ENCODE results near the gene RASSF3. TPM values are rescaled to one million over a fixed set of nuclear protein-coding genes. Genes with fewer than 3 reads are reported as not detected.
A peak's percentile ranks its signal among the peaks of the same experiment; 100 is the strongest.

RASSF3 gene
- total and polyA plus RNA-seq, 10 of the 15 experiments (the other 5 are each of a cell fraction or from before 2014, with no cell fraction given): 6.9 to 62.4 (median 30.3) TPM

DNA sequence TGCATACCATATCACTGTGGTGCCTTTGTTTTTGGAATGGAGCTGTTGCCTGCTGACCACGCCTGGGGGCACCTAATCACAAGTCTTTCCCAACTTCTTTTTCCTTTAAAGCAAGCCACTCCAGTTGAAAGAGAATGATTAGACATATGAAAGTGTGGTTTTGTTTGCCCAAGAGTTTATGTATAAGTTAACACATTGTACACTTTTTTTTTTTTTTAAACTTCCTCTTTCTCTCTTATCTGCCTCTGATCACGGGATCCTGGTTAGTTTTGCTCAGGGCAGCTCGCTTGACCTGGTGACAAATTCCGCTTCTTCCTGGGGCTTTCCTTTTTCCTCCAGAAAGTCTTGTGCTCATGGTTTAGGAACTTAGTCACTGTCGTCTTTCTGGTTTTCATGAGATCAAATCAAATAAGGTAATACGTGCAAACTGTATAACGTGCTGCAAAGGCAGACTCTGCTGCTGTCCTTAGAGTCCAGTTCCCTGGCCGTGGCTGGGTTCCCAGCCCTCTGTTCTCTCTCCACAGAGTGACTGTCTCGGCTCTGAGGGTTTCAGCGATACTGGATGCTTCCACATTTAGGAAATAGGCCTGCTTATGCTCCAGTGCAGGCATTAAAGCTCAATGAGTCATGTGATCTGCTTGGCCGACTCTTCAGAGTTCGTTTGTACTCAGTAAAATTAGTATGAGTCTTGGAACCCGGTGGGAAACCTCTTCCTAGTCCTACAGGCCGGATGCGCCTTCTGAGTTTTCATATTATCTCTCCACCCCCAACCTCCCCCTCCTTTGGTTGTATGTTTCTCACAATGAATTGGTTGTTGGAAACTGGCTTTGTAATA lies 15.2 kb downstream of the RASSF3 start (continued):
- TF ChIP-seq, protein P1, sequence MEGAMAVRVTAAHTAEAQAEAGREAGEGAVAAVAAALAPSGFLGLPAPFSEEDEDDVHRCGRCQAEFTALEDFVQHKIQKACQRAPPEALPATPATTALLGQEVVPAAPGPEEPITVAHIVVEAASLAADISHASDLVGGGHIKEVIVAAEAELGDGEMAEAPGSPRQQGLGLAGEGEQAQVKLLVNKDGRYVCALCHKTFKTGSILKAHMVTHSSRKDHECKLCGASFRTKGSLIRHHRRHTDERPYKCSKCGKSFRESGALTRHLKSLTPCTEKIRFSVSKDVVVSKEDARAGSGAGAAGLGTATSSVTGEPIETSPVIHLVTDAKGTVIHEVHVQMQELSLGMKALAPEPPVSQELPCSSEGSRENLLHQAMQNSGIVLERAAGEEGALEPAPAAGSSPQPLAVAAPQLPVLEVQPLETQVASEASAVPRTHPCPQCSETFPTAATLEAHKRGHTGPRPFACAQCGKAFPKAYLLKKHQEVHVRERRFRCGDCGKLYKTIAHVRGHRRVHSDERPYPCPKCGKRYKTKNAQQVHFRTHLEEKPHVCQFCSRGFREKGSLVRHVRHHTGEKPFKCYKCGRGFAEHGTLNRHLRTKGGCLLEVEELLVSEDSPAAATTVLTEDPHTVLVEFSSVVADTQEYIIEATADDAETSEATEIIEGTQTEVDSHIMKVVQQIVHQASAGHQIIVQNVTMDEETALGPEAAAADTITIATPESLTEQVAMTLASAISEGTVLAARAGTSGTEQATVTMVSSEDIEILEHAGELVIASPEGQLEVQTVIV (IDR thresholded peaks at IDR 0.05; ENCODE audit: borderline replicate concordance, partially characterized antibody): no peak
- no peak for TF ChIP-seq EZH2 (IDR thresholded peaks at IDR 0.05; ENCODE audit: borderline replicate concordance, control insufficient read depth, low read depth, low read length)
- TF ChIP-seq KAT2A (conservative IDR thresholded peaks at IDR 0.05; ENCODE audit: control insufficient read depth, low read depth, low read length): no peak
- no peak for TF ChIP-seq SUZ12 (IDR thresholded peaks at IDR 0.05; ENCODE audit: unreplicated experiment)
- peak; percentile 71; the same call in 1 of the 2 replicates for TF ChIP-seq MXI1 (IDR thresholded peaks at IDR 0.05; ENCODE audit: low read depth, low read length)
- TF ChIP-seq PRDM15 (CRISPR knock-in tag; IDR thresholded peaks at IDR 0.05): no peak
- TF ChIP-seq HSF1 (IDR thresholded peaks at IDR 0.05; ENCODE audit: low read depth, low read length): no peak
- TF ChIP-seq RAD21 (IDR thresholded peaks at IDR 0.05; ENCODE audit: insufficient read depth, low read depth, low read length): no peak
- TF ChIP-seq, protein P2, sequence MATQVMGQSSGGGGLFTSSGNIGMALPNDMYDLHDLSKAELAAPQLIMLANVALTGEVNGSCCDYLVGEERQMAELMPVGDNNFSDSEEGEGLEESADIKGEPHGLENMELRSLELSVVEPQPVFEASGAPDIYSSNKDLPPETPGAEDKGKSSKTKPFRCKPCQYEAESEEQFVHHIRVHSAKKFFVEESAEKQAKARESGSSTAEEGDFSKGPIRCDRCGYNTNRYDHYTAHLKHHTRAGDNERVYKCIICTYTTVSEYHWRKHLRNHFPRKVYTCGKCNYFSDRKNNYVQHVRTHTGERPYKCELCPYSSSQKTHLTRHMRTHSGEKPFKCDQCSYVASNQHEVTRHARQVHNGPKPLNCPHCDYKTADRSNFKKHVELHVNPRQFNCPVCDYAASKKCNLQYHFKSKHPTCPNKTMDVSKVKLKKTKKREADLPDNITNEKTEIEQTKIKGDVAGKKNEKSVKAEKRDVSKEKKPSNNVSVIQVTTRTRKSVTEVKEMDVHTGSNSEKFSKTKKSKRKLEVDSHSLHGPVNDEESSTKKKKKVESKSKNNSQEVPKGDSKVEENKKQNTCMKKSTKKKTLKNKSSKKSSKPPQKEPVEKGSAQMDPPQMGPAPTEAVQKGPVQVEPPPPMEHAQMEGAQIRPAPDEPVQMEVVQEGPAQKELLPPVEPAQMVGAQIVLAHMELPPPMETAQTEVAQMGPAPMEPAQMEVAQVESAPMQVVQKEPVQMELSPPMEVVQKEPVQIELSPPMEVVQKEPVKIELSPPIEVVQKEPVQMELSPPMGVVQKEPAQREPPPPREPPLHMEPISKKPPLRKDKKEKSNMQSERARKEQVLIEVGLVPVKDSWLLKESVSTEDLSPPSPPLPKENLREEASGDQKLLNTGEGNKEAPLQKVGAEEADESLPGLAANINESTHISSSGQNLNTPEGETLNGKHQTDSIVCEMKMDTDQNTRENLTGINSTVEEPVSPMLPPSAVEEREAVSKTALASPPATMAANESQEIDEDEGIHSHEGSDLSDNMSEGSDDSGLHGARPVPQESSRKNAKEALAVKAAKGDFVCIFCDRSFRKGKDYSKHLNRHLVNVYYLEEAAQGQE (IDR thresholded peaks at IDR 0.05; ENCODE audit: low read depth, low read length): no peak
- 0 out of 4 replicates have a peak, but pooled peaks of 1 of the 2 experiments have one; percentile 31 for TF ChIP-seq CEBPB (IDR thresholded peaks at IDR 0.05; ENCODE audit: borderline replicate concordance in 1 of 2, low read depth in 2 of 2, low read length in 2 of 2)
